ENCODE data around the gene OFD1.
"Not testable (repeated sequence)": the region's sequence is repeated elsewhere in the genome, so short reads cannot be mapped to it uniquely, and the experiment has no call there.

Gene OFD1

GRCh38 chrX:13702111-13702789 lies 32.3 kb upstream of the OFD1 start:
- no peak for DNase-seq

GRCh38 chrX:13703135-13703534 lies 31.4 kb upstream of the OFD1 start:
- DNase-seq = no peak

GRCh38 chrX:13703589-13703988 lies 31.0 kb upstream of the OFD1 start:
- no peak for DNase-seq

GRCh38 chrX:13711141-13711540 lies 23.4 kb upstream of the OFD1 start:
- no peak for DNase-seq

DNA sequence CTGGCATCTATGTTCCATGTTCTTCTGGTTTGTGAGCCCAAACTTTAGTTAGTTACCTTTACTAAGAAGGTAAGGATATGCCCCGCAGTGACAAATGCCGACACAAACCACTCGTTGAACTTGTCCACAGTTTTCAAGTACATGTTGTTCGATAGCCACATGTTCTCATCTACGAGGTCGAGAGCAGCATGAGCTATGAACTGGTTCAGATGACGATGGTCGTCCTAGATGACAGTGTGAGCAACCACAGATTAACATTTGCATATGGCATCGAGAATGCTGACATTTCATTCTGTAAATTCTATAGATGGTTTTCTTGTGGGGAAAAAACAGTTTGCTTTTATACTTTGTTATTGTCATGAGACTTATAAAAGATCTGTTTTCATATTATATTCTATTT lies 18.1 kb upstream of the OFD1 start:
- DNase-seq = no peak

DNA sequence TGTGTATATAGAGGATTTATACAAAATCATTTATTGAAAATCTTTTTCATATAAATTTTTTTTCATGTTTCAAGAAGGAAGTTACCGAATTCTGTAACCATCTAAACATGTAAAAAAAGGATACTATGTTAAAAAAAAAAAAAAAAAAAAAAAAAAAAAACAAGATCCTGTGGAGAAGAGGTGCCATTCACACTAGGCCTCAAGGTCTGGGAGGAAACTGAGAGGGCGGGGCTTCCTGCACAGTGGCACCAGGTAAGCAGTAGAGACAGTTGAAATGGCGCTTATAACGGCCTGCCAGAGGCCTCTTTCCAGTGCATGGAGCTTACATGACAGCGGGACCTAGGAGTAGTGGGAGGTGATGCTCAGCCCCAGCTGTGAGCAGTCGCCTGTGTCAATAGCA lies 17.6 kb upstream of the OFD1 start:
- DNase-seq = no peak

- no peak for DNase-seq
Measured at GRCh38 chrX:13717700-13718472, 16.7 kb upstream of the OFD1 start.

DNA sequence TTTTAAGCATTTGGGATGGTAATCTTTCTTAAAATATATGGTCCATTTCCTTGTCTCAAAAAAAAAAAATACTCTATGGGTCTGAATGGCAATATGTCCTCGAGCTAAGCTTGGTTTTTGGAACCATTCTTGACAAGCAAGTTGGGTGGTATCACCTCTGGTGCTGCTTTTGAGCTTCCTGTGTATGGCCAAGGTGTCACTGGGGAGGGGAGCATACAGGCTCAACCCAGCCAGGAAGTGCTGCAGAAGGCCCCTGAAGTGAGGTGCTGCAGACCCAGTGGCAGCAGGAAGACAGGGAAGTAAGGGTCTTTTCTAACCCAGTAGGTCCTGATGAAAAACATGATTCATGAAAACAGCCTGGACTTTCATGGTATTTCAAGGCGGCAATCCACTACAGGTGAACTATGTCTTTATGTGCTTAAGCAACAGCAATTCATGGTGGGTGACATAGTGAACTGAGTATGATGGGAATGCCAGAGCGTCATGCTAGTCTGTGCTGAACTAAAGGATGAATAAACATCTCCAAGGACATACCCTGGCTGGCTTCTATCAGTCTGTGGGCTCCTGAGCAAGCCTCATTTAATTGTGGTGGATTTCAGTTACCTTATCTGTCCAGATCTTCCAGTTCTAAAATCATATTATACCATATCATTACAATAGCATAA lies 15.2 kb upstream of the OFD1 start:
- DNase-seq = no peak

DNA sequence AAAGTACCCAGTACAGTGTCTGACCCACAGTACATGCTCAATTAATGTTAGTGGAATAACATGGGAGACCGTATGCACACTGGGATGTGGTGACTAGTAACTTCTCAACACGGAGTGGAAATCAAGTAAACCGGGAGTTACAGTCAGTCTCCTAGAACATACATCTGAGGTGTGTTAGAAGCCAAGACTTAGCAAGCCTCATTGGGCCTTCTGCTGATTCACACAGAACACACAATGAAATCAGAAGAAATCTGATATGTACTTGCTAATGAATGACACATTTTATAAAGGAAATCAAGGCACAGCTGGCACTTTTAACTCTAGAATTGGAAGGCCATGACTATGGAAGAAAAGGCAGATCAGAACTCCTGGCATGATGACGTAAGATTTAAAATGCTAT lies 13.2 kb upstream of the OFD1 start:
- no peak for DNase-seq

DNA sequence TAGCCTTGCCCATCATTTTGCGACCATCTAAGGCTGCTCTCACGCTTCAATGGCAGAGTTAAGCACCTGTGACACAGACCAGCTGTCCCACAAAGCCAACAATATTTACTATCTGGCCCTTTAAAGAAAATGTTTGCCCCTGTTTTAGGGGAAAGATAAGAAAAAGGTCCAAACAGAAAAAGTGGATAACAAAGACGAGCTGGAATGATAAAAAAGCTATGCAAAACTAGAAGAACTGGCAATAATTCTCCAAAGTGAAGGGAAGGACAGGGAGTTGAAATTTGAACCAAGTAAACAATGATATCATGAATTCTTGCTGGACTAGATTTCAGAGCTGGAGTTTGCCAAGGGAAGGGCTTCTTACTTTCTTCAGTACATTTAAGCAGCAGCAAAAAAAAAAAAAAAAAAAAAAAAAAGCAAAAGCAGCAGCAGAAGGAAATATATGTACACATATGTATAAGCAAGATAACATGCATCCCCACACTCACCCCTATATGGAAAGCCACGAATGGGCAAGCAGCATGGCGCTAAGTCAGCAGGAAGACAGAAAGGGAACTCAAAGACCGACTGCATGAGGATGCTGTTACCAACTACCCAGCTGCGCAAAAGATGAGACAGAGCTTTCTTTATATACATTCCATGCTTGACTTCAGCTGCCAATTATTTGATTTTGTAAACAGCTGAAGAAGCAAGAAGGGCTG lies 12.6 kb upstream of the OFD1 start:
- DNase-seq = no peak

DNA sequence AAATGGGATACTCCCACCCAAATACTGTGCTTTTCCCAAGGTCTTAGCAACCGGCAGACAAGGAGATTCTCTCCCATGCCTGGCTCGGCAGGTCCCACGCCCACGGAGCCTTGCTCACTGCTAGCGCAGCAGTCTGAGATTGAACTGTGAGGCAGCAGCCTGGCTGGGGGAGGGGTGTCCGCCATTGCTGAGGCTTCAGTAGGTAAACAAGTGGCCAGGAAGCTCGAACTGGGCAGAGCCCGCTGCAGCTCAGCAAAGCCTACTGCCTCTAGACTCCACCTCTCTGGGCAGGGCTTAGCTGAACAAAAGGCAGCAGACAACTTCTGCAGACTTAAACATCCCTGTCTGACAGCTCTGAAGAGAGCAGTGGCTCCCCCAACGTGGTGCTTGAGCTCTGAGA lies 9.7 kb upstream of the OFD1 start:
- peak; percentile 34 for DNase-seq

GRCh38 chrX:13726583-13726982 lies 8.0 kb upstream of the OFD1 start:
- not testable (repeated sequence) for DNase-seq

- DNase-seq = not testable (repeated sequence)
Measured at GRCh38 chrX:13730523-13730922, 4.0 kb upstream of the OFD1 start.

GRCh38 chrX:13732246-13733067 lies 2.1 kb upstream of the OFD1 start:
- DNase-seq = no peak

DNA sequence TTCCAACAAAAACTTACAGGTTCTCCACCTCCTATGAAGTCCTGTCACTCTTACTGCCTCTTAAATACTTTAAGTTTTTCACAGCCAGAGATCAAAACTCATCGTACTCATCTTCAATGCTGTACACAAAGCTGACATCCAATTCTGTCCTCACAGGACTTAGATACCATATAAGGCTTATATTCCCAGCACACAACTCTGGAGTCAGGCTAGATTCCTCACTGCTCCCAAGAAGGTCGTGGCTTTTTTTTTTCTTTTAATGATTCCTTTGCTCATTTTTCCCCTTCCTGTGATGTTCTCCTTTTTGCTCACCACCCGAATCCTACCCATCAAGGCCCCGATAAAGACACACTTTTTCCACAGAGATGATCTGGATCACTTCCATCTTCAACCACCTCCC lies 1.0 kb upstream of the OFD1 start:
- DNase-seq = no peak

DNA sequence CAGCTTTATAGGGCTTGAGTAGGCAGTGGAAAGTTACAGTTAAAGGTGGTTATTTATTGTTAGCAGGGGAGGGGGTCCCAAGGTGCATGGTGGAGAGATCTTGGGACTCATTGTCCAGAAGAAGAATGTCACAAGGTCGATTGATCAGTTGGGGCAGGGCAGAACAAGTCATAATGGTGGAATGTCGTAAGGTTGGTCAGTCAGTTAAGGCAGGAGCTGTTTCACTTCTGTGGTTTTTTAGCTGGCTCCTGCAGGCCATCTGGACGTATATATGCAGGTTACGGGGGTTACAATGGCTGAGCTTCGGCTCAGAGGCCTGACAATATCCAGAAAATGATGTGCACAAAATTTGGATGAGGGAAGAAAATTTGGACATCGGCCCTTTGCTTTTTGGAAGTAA lies 7.1 kb downstream of the OFD1 start:
- no peak for DNase-seq

GRCh38 chrX:13742397-13743176 lies 8.0 kb downstream of the OFD1 start:
- no peak for DNase-seq

DNA sequence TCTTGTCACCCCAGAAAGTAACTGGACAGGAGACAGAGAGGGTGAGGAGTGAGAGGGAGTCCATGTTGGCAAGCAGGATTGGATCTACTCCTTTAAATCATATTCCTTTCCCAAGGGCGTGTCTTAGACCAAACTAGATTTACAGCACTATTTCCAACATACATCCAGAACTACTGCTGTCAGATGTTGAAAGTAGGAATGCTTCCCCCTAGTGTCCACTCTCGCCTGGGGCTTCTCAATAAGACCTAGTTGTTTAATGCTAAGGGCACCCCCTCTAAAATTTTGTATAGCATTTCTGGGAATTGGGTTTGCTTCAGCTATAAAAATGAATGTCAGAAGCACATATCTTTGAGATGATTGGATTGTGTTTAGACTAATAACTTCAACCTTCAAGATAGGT lies 13.3 kb downstream of the OFD1 start:
- DNase-seq = no peak

DNA sequence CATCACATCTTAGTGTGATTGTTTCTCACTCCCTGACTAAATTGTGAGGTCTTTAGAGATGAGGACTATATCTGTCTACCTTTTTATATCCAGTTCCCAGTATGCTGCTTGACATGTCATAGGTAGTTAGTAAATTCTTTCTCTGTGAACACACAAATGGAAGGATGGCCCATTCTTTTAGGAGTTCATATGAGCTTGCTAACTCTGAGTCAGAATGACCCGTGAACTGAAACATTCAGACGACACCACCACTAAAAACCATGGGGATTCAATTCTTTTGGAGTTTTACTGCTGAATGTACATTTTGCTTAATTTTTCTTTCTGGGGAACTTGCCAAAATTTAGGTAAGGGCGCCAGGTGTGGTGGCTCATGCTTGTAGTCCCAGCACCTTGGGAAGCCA lies 13.9 kb downstream of the OFD1 start:
- DNase-seq = no peak

- DNase-seq = no peak
Measured at GRCh38 chrX:13750204-13750603, 15.7 kb downstream of the OFD1 start.

GRCh38 chrX:13750812-13751211 lies 16.3 kb downstream of the OFD1 start:
- no peak for DNase-seq

- no peak for DNase-seq
Measured at GRCh38 chrX:13752141-13752540, 17.6 kb downstream of the OFD1 start.
